ENCODE measurements around the gene ZNF365.

DNA sequence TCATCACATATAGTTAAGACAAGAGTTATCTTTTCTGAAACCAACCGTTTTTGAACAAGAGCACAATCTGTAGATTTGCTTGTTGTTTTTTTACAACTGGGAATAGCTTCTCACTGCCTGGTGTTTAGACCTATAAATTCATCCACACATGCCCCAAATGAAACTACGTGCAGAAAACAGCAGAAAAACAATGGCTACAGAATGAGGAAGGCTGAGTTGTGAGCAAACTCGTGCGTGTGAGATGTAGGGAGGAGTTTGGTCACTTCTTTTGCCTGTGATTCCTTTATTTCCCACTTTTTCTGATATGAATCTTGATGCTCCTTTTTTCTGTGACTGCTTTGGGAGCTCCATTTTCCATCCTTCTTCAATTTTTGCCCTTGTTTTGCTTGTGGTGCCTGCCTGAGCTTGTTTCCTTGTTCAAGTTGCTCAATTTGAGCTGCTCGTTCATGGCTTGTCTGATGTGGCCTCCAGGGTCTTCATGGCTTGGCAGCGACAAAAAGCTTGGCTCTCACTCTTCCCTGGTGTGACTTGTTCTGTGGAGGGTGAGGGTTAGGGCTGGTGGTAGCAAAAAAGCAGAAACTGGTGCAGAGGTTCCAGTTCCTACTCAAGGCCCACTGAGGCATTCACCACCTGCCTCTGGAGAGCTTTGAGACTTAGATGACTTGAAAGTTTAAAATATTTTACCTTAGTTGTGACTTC lies 76.9 kb downstream of the ZNF365 start:
- TF ChIP-seq, protein P1, sequence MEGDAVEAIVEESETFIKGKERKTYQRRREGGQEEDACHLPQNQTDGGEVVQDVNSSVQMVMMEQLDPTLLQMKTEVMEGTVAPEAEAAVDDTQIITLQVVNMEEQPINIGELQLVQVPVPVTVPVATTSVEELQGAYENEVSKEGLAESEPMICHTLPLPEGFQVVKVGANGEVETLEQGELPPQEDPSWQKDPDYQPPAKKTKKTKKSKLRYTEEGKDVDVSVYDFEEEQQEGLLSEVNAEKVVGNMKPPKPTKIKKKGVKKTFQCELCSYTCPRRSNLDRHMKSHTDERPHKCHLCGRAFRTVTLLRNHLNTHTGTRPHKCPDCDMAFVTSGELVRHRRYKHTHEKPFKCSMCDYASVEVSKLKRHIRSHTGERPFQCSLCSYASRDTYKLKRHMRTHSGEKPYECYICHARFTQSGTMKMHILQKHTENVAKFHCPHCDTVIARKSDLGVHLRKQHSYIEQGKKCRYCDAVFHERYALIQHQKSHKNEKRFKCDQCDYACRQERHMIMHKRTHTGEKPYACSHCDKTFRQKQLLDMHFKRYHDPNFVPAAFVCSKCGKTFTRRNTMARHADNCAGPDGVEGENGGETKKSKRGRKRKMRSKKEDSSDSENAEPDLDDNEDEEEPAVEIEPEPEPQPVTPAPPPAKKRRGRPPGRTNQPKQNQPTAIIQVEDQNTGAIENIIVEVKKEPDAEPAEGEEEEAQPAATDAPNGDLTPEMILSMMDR (IDR thresholded peaks at IDR 0.05; ENCODE audit: low read length): no peak
- TF ChIP-seq EZH2 (optimal IDR thresholded peaks at IDR 0.05; ENCODE audit: low read depth, low read length) (no peak), EZH2phosphoT487 (IDR thresholded peaks at IDR 0.05; ENCODE audit: low read length) (no peak)

Measured in MM.1S (cell line).